HepG2 (cell line): ENCODE results near the gene CHRD. TPM values are rescaled to one million over a fixed set of nuclear protein-coding genes. Genes with fewer than 3 reads are reported as not detected.
A peak's percentile ranks its signal among the peaks of the same experiment; 100 is the strongest.

Experiments
- CAMTA2 ChIP-seq: sonication (generic); formaldehyde crosslinking; IDR thresholded peaks from 2 replicates; pipeline ENCODE4 v1.4.0; 2020; ENCODE audit warnings: mild to moderate bottlenecking, missing genetic modification reagents, borderline replicate concordance
- ETS1 ChIP-seq: sonication (generic); formaldehyde crosslinking; IDR thresholded peaks from 2 replicates; pipeline ENCODE4 v1.4.0; 2020; ENCODE audit warnings: missing genetic modification reagents
- MIER3 ChIP-seq: IDR thresholded peaks from 2 replicates; pipeline ENCODE4 v1.6.1; 2016; ENCODE audit warnings: missing compliant biosample characterization, borderline replicate concordance
- MYC ChIP-seq: sonication (generic); formaldehyde crosslinking; IDR thresholded peaks from 2 replicates; pipeline ENCODE4 v1.9.0; 2021; ENCODE audit warnings: missing genetic modification reagents, borderline replicate concordance
- NFATC3 ChIP-seq: sonication (generic); formaldehyde crosslinking; IDR thresholded peaks from 2 replicates; pipeline ENCODE4 v1.5.1; 2020; ENCODE audit warnings: mild to moderate bottlenecking, missing genetic modification reagents
- ZBTB25 ChIP-seq: IDR thresholded peaks from 2 replicates; pipeline ENCODE4 v1.6.1; 2018; ENCODE audit warnings: missing genetic modification reagents
- ZNF317 ChIP-seq: sonication (generic); formaldehyde crosslinking; IDR thresholded peaks from 2 replicates; pipeline ENCODE4 v1.5.0; 2020; ENCODE audit warnings: mild to moderate bottlenecking, missing genetic modification reagents
- ZNF446 ChIP-seq: sonication (generic); formaldehyde crosslinking; IDR thresholded peaks from 2 replicates; pipeline ENCODE4 v1.5.0; 2020; ENCODE audit warnings: mild to moderate bottlenecking, missing genetic modification reagents
- ZNF567 ChIP-seq: sonication (generic); formaldehyde crosslinking; IDR thresholded peaks from 2 replicates; pipeline ENCODE4 v1.8.1; 2023; ENCODE audit warnings: mild to moderate bottlenecking, missing genetic modification reagents, borderline replicate concordance
- ZNF660 ChIP-seq: sonication (generic); formaldehyde crosslinking; IDR thresholded peaks from 2 replicates; pipeline ENCODE4 v1.5.1; 2020; ENCODE audit warnings: mild to moderate bottlenecking, low read depth, missing genetic modification reagents, borderline replicate concordance
- ZNF746 ChIP-seq: sonication (generic); formaldehyde crosslinking; IDR thresholded peaks from 2 replicates; pipeline ENCODE4 v1.8.0; 2022; ENCODE audit warnings: mild to moderate bottlenecking, missing genetic modification reagents
- polyA plus RNA-seq, 8 experiments: library from polyadenylated mRNA; depleted of rRNA in 3 of 8; stranded (reverse) in 7 of 8; unstranded in 1 of 8; fragments of >200 nt; fragmentation: Illumina TruSeq in 4 of 8; extraction: Trizol in 4 of 8; gene quantifications; 2 replicates each; pipeline versions ENCODE4 v1.2.1 to v1.2.3, GENCODE V29; 2011 to 2016; ENCODE audit warnings: low read depth in 4 of 8, missing spikeins in 1 of 8, mixed read lengths in 1 of 8; ENCODE audit not compliant: insufficient read depth in 1 of 8
- total RNA-seq, 5 experiments: library from RNA; depleted of rRNA; stranded (reverse); fragments of >200 nt; fragmentation: Illumina TruSeq; extraction: Trizol; gene quantifications; 2 replicates each; pipeline ENCODE4 v1.2.3, GENCODE V29; 2016; ENCODE audit warnings: low read depth in 1 of 5
- TF ChIP-seq, protein P1 (sequence below): sonication (generic); formaldehyde crosslinking; IDR thresholded peaks from 2 replicates; pipeline ENCODE4 v1.4.0; 2020; ENCODE audit warnings: missing genetic modification reagents
- TF ChIP-seq, protein P2 (sequence below): sonication (generic); formaldehyde crosslinking; IDR thresholded peaks from 2 replicates; pipeline ENCODE4 v1.8.0; 2022; ENCODE audit warnings: missing genetic modification reagents, mild to moderate bottlenecking, borderline replicate concordance
- TF ChIP-seq, protein P3 (sequence below): sonication (generic); formaldehyde crosslinking; IDR thresholded peaks from 2 replicates; pipeline ENCODE4 v1.5.1; 2020; ENCODE audit warnings: mild to moderate bottlenecking, missing genetic modification reagents, moderate library complexity
- TF ChIP-seq, protein P4 (sequence below): sonication (generic); formaldehyde crosslinking; IDR thresholded peaks from 2 replicates; pipeline ENCODE4 v1.4.0; 2020; ENCODE audit warnings: low read depth, missing genetic modification reagents

Gene CHRD
- total and polyA plus RNA-seq, 2 of the 13 experiments (the other 11 are each of a cell fraction or from before 2014, with no cell fraction given) = 22.2 to 35.2 TPM

- TF ChIP-seq NFATC3 (CRISPR knock-in tag) = no peak
- TF ChIP-seq, protein P1, sequence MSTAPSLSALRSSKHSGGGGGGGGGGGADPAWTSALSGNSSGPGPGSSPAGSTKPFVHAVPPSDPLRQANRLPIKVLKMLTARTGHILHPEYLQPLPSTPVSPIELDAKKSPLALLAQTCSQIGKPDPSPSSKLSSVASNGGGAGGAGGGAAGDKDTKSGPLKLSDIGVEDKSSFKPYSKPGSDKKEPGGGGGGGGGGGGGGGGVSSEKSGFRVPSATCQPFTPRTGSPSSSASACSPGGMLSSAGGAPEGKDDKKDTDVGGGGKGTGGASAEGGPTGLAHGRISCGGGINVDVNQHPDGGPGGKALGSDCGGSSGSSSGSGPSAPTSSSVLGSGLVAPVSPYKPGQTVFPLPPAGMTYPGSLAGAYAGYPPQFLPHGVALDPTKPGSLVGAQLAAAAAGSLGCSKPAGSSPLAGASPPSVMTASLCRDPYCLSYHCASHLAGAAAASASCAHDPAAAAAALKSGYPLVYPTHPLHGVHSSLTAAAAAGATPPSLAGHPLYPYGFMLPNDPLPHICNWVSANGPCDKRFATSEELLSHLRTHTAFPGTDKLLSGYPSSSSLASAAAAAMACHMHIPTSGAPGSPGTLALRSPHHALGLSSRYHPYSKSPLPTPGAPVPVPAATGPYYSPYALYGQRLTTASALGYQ (CRISPR knock-in tag) = no peak
- TF ChIP-seq, protein P2, sequence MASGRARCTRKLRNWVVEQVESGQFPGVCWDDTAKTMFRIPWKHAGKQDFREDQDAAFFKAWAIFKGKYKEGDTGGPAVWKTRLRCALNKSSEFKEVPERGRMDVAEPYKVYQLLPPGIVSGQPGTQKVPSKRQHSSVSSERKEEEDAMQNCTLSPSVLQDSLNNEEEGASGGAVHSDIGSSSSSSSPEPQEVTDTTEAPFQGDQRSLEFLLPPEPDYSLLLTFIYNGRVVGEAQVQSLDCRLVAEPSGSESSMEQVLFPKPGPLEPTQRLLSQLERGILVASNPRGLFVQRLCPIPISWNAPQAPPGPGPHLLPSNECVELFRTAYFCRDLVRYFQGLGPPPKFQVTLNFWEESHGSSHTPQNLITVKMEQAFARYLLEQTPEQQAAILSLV = no peak
- TF ChIP-seq, protein P3, sequence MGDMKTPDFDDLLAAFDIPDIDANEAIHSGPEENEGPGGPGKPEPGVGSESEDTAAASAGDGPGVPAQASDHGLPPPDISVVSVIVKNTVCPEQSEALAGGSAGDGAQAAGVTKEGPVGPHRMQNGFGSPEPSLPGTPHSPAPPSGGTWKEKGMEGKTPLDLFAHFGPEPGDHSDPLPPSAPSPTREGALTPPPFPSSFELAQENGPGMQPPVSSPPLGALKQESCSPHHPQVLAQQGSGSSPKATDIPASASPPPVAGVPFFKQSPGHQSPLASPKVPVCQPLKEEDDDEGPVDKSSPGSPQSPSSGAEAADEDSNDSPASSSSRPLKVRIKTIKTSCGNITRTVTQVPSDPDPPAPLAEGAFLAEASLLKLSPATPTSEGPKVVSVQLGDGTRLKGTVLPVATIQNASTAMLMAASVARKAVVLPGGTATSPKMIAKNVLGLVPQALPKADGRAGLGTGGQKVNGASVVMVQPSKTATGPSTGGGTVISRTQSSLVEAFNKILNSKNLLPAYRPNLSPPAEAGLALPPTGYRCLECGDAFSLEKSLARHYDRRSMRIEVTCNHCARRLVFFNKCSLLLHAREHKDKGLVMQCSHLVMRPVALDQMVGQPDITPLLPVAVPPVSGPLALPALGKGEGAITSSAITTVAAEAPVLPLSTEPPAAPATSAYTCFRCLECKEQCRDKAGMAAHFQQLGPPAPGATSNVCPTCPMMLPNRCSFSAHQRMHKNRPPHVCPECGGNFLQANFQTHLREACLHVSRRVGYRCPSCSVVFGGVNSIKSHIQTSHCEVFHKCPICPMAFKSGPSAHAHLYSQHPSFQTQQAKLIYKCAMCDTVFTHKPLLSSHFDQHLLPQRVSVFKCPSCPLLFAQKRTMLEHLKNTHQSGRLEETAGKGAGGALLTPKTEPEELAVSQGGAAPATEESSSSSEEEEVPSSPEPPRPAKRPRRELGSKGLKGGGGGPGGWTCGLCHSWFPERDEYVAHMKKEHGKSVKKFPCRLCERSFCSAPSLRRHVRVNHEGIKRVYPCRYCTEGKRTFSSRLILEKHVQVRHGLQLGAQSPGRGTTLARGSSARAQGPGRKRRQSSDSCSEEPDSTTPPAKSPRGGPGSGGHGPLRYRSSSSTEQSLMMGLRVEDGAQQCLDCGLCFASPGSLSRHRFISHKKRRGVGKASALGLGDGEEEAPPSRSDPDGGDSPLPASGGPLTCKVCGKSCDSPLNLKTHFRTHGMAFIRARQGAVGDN (CRISPR knock-in tag) = peak; percentile 39; the same call in 1 of the 2 replicates
- no peak for TF ChIP-seq MIER3
- TF ChIP-seq ZNF567 (CRISPR knock-in tag) = no peak
- TF ChIP-seq ZBTB25 (CRISPR knock-in tag) = no peak
- no peak for TF ChIP-seq ZNF446 (CRISPR knock-in tag)
- TF ChIP-seq MYC (CRISPR knock-in tag) = no peak
- TF ChIP-seq ZNF317 (CRISPR knock-in tag) = no peak
- TF ChIP-seq, protein P4, sequence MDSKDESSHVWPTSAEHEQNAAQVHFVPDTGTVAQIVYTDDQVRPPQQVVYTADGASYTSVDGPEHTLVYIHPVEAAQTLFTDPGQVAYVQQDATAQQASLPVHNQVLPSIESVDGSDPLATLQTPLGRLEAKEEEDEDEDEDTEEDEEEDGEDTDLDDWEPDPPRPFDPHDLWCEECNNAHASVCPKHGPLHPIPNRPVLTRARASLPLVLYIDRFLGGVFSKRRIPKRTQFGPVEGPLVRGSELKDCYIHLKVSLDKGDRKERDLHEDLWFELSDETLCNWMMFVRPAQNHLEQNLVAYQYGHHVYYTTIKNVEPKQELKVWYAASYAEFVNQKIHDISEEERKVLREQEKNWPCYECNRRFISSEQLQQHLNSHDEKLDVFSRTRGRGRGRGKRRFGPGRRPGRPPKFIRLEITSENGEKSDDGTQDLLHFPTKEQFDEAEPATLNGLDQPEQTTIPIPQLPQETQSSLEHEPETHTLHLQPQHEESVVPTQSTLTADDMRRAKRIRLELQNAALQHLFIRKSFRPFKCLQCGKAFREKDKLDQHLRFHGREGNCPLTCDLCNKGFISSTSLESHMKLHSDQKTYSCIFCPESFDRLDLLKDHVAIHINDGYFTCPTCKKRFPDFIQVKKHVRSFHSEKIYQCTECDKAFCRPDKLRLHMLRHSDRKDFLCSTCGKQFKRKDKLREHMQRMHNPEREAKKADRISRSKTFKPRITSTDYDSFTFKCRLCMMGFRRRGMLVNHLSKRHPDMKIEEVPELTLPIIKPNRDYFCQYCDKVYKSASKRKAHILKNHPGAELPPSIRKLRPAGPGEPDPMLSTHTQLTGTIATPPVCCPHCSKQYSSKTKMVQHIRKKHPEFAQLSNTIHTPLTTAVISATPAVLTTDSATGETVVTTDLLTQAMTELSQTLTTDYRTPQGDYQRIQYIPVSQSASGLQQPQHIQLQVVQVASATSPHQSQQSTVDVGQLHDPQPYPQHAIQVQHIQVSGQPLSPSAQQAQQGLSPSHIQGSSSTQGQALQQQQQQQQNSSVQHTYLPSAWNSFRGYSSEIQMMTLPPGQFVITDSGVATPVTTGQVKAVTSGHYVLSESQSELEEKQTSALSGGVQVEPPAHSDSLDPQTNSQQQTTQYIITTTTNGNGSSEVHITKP (CRISPR knock-in tag) = no peak
- TF ChIP-seq ZNF660 (CRISPR knock-in tag) = no peak
- no peak for TF ChIP-seq ZNF746 (CRISPR knock-in tag)
- no peak for TF ChIP-seq ETS1 (CRISPR knock-in tag)
- no peak for TF ChIP-seq CAMTA2 (CRISPR knock-in tag)
Measured at GRCh38 chr3:184354121-184354728, 25.6 kb upstream of the CHRD start (continued).
